ENCODE measurements around the gene ZNF669.
"Not testable (repeated sequence)": the region's sequence is repeated elsewhere in the genome, so short reads cannot be mapped to it uniquely, and the experiment has no call there.

ZNF669 gene

GRCh38 chr1:247103859-247104591 lies at the start of gene ZNF669:
Gene ZNF669, minus strand, starts transcription at chr1:247104356. Its CDS starts 157 bp downstream, at chr1:247104199.
- Histone ChIP-seq H3K27me3 (ENCODE audit: insufficient read depth, low read length) (no peaks in the 10 kb centered on the region), H2AFZ (ENCODE audit: low read depth, low read length) (peak within 1 kb of the TSS; percentile 6)

GRCh38 chr1:247147781-247148180 lies 43.6 kb upstream of the ZNF669 start:
- Histone ChIP-seq H3K4me3 (ENCODE audit: low read length) (no peak overlapping the region), H3K36me3 (ENCODE audit: insufficient read depth, low read length) (peaks cover 18% of the 10 kb centered on the region), H3K4me1 (ENCODE audit: insufficient read depth, low read length) (no peaks in the 10 kb centered on the region), H3K9me3 (ENCODE audit: low read length) (peaks cover 41% of the 10 kb centered on the region), H2AFZ (ENCODE audit: low read depth, low read length) (no peak overlapping the region), H3K27me3 (ENCODE audit: insufficient read depth, low read length) (no peaks in the 10 kb centered on the region)

More at GRCh38 chr1:247103859-247104591, at the start of gene ZNF669:
- H3K36me3 ChIP-seq (ENCODE audit: insufficient read depth, low read length), result peaks cover 28% of the 10 kb centered on the region
- peaks cover 8% of the 10 kb centered on the region for H3K4me1 ChIP-seq (ENCODE audit: insufficient read depth, low read length)
- H3K4me3 ChIP-seq (ENCODE audit: low read length), result peak within 1 kb of the TSS; percentile 96
- H3K9me3 ChIP-seq (ENCODE audit: low read length), result peaks cover 25% of the 10 kb centered on the region

GRCh38 chr1:247147120-247147519 lies 43.0 kb upstream of the ZNF669 start:
- not testable (repeated sequence) for H3K27me3 ChIP-seq (ENCODE audit: insufficient read depth, low read length); H2AFZ ChIP-seq (ENCODE audit: low read depth, low read length); H3K4me3 ChIP-seq (ENCODE audit: low read length); H3K4me1 ChIP-seq (ENCODE audit: insufficient read depth, low read length)
- H3K9me3 ChIP-seq (ENCODE audit: low read length), result peaks cover 41% of the 10 kb centered on the region
- H3K36me3 ChIP-seq (ENCODE audit: insufficient read depth, low read length), result peaks cover 19% of the 10 kb centered on the region

- Histone ChIP-seq H3K36me3 (ENCODE audit: insufficient read depth, low read length) (peaks cover 22% of the 10 kb centered on the region), H2AFZ (ENCODE audit: low read depth, low read length) (no peak overlapping the region), H3K4me1 (ENCODE audit: insufficient read depth, low read length) (no peaks in the 10 kb centered on the region), H3K4me3 (ENCODE audit: low read length) (no peak overlapping the region), H3K9me3 (ENCODE audit: low read length) (peaks cover 42% of the 10 kb centered on the region), H3K27me3 (ENCODE audit: insufficient read depth, low read length) (no peaks in the 10 kb centered on the region)
These were observed 42.5 kb upstream of the ZNF669 start for GRCh38 chr1:247146671-247147070.

DNA sequence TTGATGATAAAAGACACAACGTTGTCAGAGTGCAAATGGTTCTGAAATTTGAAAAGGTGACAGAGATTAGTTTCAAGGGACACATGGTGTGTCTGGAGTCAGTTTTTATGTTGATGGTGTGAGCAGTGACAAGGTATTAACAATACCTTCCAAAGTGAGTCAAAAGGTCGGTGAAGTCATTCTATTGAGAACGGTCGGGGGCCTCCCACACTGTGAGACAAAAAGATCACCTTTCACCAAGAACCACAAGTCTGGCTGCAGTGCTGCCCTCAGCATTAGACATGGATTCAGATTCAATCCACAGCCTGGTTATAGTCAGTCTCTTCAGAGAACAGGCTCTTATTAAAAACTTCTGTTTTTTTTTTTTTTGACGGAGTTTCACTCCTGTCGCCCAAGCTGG lies 41.1 kb upstream of the ZNF669 start:
- H3K4me1 ChIP-seq (ENCODE audit: insufficient read depth, low read length), result no peaks in the 10 kb centered on the region
- H3K9me3 ChIP-seq (ENCODE audit: low read length), result peaks cover 54% of the 10 kb centered on the region
- H3K27me3 ChIP-seq (ENCODE audit: insufficient read depth, low read length), result no peaks in the 10 kb centered on the region
- peaks cover 22% of the 10 kb centered on the region for H3K36me3 ChIP-seq (ENCODE audit: insufficient read depth, low read length)
- no peak overlapping the region for H2AFZ ChIP-seq (ENCODE audit: low read depth, low read length)
- H3K4me3 ChIP-seq (ENCODE audit: low read length), result no peak overlapping the region

- H3K9me3 ChIP-seq (ENCODE audit: low read length), result peaks cover 30% of the 10 kb centered on the region
These were observed 35.4 kb upstream of the ZNF669 start for GRCh38 chr1:247139557-247139956.

DNA sequence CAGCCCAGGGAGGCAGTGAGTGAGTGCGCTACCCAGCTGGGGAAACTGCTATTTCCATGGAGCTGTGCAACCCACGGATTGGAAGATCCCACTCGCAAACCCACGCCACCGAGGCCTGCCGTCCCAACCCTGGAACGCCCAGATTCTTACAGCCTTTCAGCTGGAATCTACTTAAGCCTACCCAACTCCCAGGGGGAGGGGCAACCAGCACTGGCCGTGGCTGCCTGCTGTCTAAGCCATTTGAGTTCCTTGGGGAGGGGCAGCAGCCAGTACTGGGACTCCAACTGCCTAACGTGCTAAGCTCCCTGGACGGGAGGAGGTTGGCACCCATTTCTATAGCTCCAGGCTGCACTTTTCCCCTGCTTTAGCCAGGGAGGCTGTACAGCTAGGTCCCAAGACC lies 27.1 kb upstream of the ZNF669 start:
- Histone ChIP-seq H3K4me3 (ENCODE audit: low read length) (no peak overlapping the region), H2AFZ (ENCODE audit: low read depth, low read length) (no peak overlapping the region), H3K36me3 (ENCODE audit: insufficient read depth, low read length) (peaks cover 3% of the 10 kb centered on the region), H3K9me3 (ENCODE audit: low read length) (peaks cover 9% of the 10 kb centered on the region), H3K27me3 (ENCODE audit: insufficient read depth, low read length) (no peaks in the 10 kb centered on the region), H3K4me1 (ENCODE audit: insufficient read depth, low read length) (no peaks in the 10 kb centered on the region)

More at GRCh38 chr1:247139557-247139956, 35.4 kb upstream of the ZNF669 start:
- not testable (repeated sequence) for H3K4me1 ChIP-seq (ENCODE audit: insufficient read depth, low read length); H3K27me3 ChIP-seq (ENCODE audit: insufficient read depth, low read length); H3K4me3 ChIP-seq (ENCODE audit: low read length); H2AFZ ChIP-seq (ENCODE audit: low read depth, low read length); H3K36me3 ChIP-seq (ENCODE audit: insufficient read depth, low read length)

DNA sequence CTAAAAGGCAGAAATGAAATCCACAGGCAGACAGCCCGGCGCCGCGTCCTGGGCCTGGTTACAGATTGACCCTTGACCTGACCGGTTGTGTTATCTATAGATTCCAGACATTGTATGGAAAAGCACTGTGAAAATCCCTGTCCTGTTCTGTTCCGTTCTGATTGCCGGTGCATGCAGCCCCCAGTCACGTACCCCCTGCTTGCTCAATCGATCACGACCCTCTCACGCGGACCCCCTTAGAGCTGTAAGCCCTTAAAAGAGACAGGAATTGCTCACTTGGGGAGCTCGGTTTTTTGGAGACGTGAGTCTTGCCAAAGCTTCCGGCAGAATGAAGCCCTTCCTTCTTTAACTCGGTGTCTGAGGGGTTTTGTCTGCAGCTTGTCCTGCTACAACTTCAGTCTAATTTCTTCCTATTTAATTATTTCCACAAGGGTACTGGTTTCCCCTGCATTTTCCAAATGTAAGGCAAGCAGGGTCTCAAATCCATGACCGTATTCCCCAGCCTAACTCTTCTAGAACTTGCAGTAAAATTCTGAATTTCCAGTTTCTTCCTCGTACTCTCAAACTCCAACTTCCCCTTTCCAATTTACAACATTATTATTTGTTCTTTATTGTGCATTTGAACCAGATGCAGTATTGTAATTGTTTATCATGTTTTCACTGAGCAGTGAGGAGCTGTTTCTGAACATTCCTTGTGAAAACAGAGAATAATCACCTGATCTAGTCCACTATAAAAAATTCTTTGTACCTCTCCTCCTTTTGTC lies 23.5 kb upstream of the ZNF669 start:
- H3K4me3 ChIP-seq (ENCODE audit: low read length), result peak overlapping the region; percentile 36
- H3K9me3 ChIP-seq (ENCODE audit: low read length); H3K4me1 ChIP-seq (ENCODE audit: insufficient read depth, low read length); H3K27me3 ChIP-seq (ENCODE audit: insufficient read depth, low read length); H2AFZ ChIP-seq (ENCODE audit: low read depth, low read length); H3K36me3 ChIP-seq (ENCODE audit: insufficient read depth, low read length): not testable (repeated sequence)

DNA sequence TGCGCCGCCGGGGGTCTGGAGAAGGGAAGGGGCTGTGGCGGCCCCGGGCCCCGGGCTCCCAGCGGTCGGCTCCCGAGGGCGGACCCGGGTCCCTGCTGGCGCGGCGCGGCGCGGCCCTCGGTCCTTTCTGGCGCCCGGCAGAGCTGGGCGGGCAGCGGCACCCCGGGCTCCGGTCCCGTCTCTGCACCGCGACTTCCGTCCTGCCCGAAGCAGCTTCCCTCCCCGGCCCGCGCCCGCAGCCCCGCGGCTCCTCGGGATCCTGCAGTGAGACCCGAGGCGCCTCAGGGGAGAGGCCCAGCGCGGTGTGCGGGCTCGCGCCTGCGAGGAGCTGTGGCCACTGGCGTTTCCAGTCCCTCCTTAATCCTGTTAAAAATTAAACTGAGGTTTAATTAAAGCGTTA lies 22.4 kb upstream of the ZNF669 start:
- H3K36me3 ChIP-seq (ENCODE audit: insufficient read depth, low read length); H3K27me3 ChIP-seq (ENCODE audit: insufficient read depth, low read length); H3K4me1 ChIP-seq (ENCODE audit: insufficient read depth, low read length); H3K4me3 ChIP-seq (ENCODE audit: low read length); H3K9me3 ChIP-seq (ENCODE audit: low read length); H2AFZ ChIP-seq (ENCODE audit: low read depth, low read length): not testable (repeated sequence)

DNA sequence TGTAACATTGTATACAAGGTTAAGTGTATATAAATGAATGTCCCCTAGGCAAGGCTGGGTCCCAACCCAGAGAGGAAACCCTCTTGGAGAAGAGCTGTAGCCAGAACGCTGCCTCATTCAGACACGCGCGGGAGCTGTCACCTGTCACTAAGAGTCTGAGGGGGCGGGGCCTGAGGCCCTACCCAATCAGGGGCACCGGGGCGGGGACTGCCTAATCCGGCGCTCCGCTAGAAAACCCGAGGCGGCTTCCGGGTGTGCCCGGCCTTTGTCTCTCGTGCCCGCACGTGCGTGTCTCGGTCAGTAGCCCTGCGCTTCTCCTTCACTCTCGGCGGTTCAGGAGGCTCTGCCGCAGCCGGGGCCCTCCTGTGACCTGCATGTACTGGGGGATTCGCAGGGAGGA lies 22.0 kb upstream of the ZNF669 start:
- not testable (repeated sequence) for H3K27me3 ChIP-seq (ENCODE audit: insufficient read depth, low read length); H3K4me1 ChIP-seq (ENCODE audit: insufficient read depth, low read length); H3K9me3 ChIP-seq (ENCODE audit: low read length); H3K4me3 ChIP-seq (ENCODE audit: low read length); H2AFZ ChIP-seq (ENCODE audit: low read depth, low read length); H3K36me3 ChIP-seq (ENCODE audit: insufficient read depth, low read length)

- peaks cover 5% of the 10 kb centered on the region for H3K9me3 ChIP-seq (ENCODE audit: low read length)
- H3K27me3 ChIP-seq (ENCODE audit: insufficient read depth, low read length), result no peaks in the 10 kb centered on the region
- no peak overlapping the region for H2AFZ ChIP-seq (ENCODE audit: low read depth, low read length)
- no peaks in the 10 kb centered on the region for H3K4me1 ChIP-seq (ENCODE audit: insufficient read depth, low read length)
- H3K36me3 ChIP-seq (ENCODE audit: insufficient read depth, low read length), result no peaks in the 10 kb centered on the region
- H3K4me3 ChIP-seq (ENCODE audit: low read length), result no peak overlapping the region
These were observed 17.2 kb upstream of the ZNF669 start for GRCh38 chr1:247121382-247121781.

- H3K9me3 ChIP-seq (ENCODE audit: low read length); H3K4me1 ChIP-seq (ENCODE audit: insufficient read depth, low read length); H3K27me3 ChIP-seq (ENCODE audit: insufficient read depth, low read length); H2AFZ ChIP-seq (ENCODE audit: low read depth, low read length); H3K36me3 ChIP-seq (ENCODE audit: insufficient read depth, low read length); H3K4me3 ChIP-seq (ENCODE audit: low read length): not testable (repeated sequence)
These were observed 16.2 kb upstream of the ZNF669 start for GRCh38 chr1:247120408-247120668.

- Histone ChIP-seq H3K4me1 (ENCODE audit: insufficient read depth, low read length) (no peaks in the 10 kb centered on the region), H3K27me3 (ENCODE audit: insufficient read depth, low read length) (no peaks in the 10 kb centered on the region), H3K9me3 (ENCODE audit: low read length) (peaks cover 3% of the 10 kb centered on the region), H3K36me3 (ENCODE audit: insufficient read depth, low read length) (no peaks in the 10 kb centered on the region), H3K4me3 (ENCODE audit: low read length) (no peak overlapping the region), H2AFZ (ENCODE audit: low read depth, low read length) (no peak overlapping the region)
These were observed 15.6 kb upstream of the ZNF669 start for GRCh38 chr1:247119600-247120407.

All from neuron (in vitro differentiated cells).